ENCODE measurements around the gene ADAM22.

Gene ADAM22

DNA sequence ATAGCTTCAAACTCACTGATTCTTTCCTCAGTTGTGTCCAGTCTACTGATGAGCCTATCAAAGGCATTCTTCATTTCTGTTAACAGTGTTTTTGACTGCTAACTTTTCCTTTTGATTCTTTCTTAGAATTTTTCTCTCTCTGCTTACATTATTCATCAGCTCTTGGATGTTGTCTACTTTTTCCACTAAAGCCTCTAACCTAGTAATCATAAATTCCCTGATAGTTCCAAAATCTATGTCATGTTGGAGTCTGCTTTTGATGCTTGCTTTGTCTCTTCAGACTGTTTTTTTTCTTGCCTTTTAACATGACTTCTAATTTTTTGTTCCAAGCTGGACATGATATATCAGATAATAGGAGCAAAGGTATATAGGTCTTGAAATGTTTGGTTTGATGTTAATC, 78.0 kb downstream of the ADAM22 start:
- H3K9ac ChIP-seq (ENCODE audit: low read depth, low read length) = no peak overlapping the region
- no peaks in the 10 kb centered on the region for H3K36me3 ChIP-seq (ENCODE audit: insufficient read depth, low read length)
- H3K4me3 ChIP-seq (ENCODE audit: low read length) = no peak overlapping the region
- H3K27ac ChIP-seq (ENCODE audit: low read depth, low read length) = no peak overlapping the region
- H3K4me1 ChIP-seq (ENCODE audit: insufficient read depth, low read length) = no peaks in the 10 kb centered on the region
- H3K27me3 ChIP-seq (ENCODE audit: insufficient read depth, low read length) = no peaks in the 10 kb centered on the region
- no peaks in the 10 kb centered on the region for H3K9me3 ChIP-seq (ENCODE audit: insufficient read depth, low read depth, low read length)

DNA sequence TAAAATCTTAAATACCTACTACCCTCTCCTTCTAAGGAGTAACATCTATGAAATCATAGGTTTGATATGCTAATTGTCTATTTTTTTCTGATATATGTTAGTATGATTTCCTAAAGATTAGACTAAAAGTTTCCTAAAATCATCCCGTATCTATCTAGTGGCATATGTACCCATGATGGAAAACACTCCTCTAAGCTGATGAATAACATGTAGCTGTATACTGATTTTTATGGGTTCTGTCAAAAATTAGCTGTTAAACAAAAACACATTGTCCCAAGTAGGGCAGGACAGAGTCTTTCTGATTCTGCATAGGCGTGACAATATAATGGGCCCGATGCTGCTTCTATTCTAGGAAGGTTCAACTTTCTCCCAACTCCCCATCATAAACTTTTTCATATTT, 79.9 kb downstream of the ADAM22 start:
- Histone ChIP-seq H3K36me3 (ENCODE audit: insufficient read depth, low read length) (no peaks in the 10 kb centered on the region), H3K4me1 (ENCODE audit: insufficient read depth, low read length) (no peaks in the 10 kb centered on the region), H3K9ac (ENCODE audit: low read depth, low read length) (no peak overlapping the region), H3K4me3 (ENCODE audit: low read length) (no peak overlapping the region), H3K27ac (ENCODE audit: low read depth, low read length) (no peak overlapping the region), H3K27me3 (ENCODE audit: insufficient read depth, low read length) (no peaks in the 10 kb centered on the region), H3K9me3 (ENCODE audit: insufficient read depth, low read depth, low read length) (no peaks in the 10 kb centered on the region)
- 95% methylated on average over 2 of the region's 3 CpGs for WGBS

DNA sequence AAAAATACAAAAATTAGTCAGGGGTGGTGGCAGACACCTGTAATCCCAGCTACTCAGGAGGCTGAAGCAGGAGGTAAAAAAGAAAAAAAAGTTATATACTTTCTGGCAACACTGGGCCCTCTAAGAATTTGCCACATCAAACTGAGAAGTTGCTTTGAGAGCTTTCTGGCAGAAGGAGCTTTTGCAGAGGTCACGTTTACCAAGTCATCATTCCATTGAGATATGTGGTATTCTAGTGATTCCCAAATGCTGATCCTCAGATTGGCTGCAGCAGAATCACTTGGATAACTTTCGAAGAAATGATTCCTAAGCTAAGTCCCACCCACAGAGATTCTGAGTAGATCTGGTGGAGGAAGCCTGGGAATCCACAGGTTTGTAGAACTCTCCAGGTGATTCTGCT, 80.5 kb downstream of the ADAM22 start:
- Histone ChIP-seq H3K4me1 (ENCODE audit: insufficient read depth, low read length) (no peaks in the 10 kb centered on the region), H3K9ac (ENCODE audit: low read depth, low read length) (no peak overlapping the region), H3K36me3 (ENCODE audit: insufficient read depth, low read length) (no peaks in the 10 kb centered on the region), H3K9me3 (ENCODE audit: insufficient read depth, low read depth, low read length) (no peaks in the 10 kb centered on the region), H3K27ac (ENCODE audit: low read depth, low read length) (no peak overlapping the region), H3K4me3 (ENCODE audit: low read length) (no peak overlapping the region), H3K27me3 (ENCODE audit: insufficient read depth, low read length) (no peaks in the 10 kb centered on the region)
- WGBS = 95% methylated on average over 2 of the region's 2 CpGs

DNA sequence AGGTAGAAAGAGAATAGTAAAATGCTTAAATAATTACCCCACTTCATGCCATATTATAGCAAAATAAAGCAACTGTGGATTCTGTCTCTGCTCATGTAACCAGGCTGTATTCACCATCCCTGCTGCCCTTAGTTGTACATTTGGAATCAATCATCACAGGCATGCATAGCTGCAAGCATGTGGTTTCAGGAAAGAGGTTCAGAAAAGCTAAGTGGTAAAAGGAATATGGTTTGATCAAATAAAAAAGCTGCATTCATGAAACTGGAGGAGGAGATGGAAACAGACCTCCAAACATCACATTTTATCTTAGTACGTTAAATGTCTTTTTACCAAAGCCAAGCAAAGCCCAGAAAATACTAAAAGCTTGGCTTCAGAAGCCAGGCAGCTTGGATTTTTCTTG, 81.3 kb downstream of the ADAM22 start:
- no peaks in the 10 kb centered on the region for H3K27me3 ChIP-seq (ENCODE audit: insufficient read depth, low read length)
- no peak overlapping the region for H3K4me3 ChIP-seq (ENCODE audit: low read length)
- no peaks in the 10 kb centered on the region for H3K9me3 ChIP-seq (ENCODE audit: insufficient read depth, low read depth, low read length)
- no peak overlapping the region for H3K27ac ChIP-seq (ENCODE audit: low read depth, low read length)
- H3K36me3 ChIP-seq (ENCODE audit: insufficient read depth, low read length) = no peaks in the 10 kb centered on the region
- H3K9ac ChIP-seq (ENCODE audit: low read depth, low read length) = no peak overlapping the region
- H3K4me1 ChIP-seq (ENCODE audit: insufficient read depth, low read length) = peaks cover 4% of the 10 kb centered on the region; the same call in 1 of the 2 replicates
- 100% methylated on average over 1 of the region's 1 CpG for WGBS

DNA sequence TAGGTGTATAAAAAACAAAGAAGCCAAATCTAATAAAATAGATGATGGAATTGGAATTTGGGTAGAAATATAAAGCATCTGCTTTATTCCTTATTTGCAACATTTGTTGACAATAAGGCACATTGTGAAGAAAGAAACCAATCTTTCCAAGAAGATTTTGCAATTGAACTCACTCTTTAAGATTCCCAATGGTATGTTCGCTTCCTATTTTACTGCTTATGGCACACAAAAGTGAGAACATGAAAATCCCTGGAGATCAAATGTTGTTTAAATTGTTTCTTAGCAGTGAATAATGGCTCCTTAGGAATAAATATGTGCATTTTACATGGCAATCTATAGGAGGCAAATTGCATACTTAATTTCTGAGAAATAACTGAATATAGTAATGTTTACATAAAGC, 84.5 kb downstream of the ADAM22 start:
- no peak overlapping the region for H3K4me3 ChIP-seq (ENCODE audit: low read length)
- H3K9ac ChIP-seq (ENCODE audit: low read depth, low read length) = no peak overlapping the region
- no peak overlapping the region for H3K27ac ChIP-seq (ENCODE audit: low read depth, low read length)
- no peaks in the 10 kb centered on the region for H3K27me3 ChIP-seq (ENCODE audit: insufficient read depth, low read length)
- 89% methylated on average over 1 of the region's 1 CpG for WGBS
- H3K9me3 ChIP-seq (ENCODE audit: insufficient read depth, low read depth, low read length) = no peaks in the 10 kb centered on the region
- H3K4me1 ChIP-seq (ENCODE audit: insufficient read depth, low read length) = peaks cover 7% of the 10 kb centered on the region; the same call in 1 of the 2 replicates
- H3K36me3 ChIP-seq (ENCODE audit: insufficient read depth, low read length) = no peaks in the 10 kb centered on the region

DNA sequence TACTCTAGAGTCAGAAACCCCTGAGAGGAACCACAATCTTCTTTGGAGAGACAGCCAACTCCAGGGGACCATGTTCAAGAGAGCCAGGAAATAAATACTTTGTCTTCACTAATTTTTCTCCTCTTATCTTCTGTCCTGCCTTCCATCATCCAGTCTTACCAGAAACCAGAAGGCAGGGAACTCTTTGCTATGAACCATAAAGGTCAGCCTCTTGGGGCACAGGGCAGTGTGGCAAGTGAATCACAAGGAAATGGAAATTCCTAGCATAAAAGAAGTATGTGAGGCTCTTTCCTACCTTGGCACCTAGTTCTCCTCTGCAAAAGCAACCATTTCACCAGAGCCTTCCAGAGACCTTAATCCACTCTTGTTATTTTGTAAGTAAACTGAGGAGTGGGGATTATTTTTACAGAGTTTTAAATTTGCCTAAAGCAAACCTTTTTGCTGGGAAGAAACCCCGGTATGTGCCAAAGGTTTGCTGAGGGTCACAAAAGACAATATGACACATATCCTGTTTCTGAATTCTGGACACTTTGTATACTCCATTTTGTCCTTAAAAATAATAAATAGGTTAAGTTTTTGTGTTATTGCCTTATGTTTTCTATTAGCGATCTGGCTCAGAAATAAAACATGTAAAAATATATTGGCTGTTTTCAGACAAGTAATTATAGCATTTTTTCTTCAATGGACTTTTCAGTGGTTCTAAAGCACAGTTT, 87.1 kb downstream of the ADAM22 start:
- H3K4me1 ChIP-seq (ENCODE audit: insufficient read depth, low read length) = peaks cover 7% of the 10 kb centered on the region; the same call in 1 of the 2 replicates
- H3K9me3 ChIP-seq (ENCODE audit: insufficient read depth, low read depth, low read length) = no peaks in the 10 kb centered on the region
- H3K27me3 ChIP-seq (ENCODE audit: insufficient read depth, low read length) = no peaks in the 10 kb centered on the region
- H3K9ac ChIP-seq (ENCODE audit: low read depth, low read length) = no peak overlapping the region
- WGBS = 97% methylated on average over 2 of the region's 2 CpGs
- no peak overlapping the region for H3K4me3 ChIP-seq (ENCODE audit: low read length)
- H3K36me3 ChIP-seq (ENCODE audit: insufficient read depth, low read length) = no peaks in the 10 kb centered on the region
- H3K27ac ChIP-seq (ENCODE audit: low read depth, low read length) = no peak overlapping the region

DNA sequence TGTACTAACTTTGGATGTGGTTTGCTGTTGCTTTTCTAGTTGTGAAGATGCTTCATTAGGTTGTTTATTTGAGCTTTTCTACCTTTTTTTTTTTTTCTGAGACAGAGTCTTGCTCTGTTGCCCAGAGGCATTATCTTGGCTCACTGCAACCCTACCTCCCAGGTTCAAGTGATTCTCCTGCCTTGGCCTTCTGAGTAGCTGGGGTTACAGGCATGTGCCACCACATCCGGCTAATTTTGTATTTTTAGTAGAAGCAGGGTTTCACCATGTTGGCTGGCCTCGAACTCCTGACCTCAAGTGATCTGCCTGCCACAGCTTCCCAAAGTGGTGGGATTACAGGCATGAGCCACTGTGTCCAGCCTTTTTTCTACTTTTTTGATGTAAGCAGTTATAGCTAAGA, 93.7 kb downstream of the ADAM22 start:
- H3K9ac ChIP-seq (ENCODE audit: low read depth, low read length) = no peak overlapping the region
- 89% methylated on average over 2 of the region's 2 CpGs for WGBS
- no peaks in the 10 kb centered on the region for H3K36me3 ChIP-seq (ENCODE audit: insufficient read depth, low read length)
- no peaks in the 10 kb centered on the region for H3K4me1 ChIP-seq (ENCODE audit: insufficient read depth, low read length)
- no peak overlapping the region for H3K27ac ChIP-seq (ENCODE audit: low read depth, low read length)
- peaks cover 26% of the 10 kb centered on the region for H3K9me3 ChIP-seq (ENCODE audit: insufficient read depth, low read depth, low read length)
- no peak overlapping the region for H3K4me3 ChIP-seq (ENCODE audit: low read length)
- H3K27me3 ChIP-seq (ENCODE audit: insufficient read depth, low read length) = no peaks in the 10 kb centered on the region

DNA sequence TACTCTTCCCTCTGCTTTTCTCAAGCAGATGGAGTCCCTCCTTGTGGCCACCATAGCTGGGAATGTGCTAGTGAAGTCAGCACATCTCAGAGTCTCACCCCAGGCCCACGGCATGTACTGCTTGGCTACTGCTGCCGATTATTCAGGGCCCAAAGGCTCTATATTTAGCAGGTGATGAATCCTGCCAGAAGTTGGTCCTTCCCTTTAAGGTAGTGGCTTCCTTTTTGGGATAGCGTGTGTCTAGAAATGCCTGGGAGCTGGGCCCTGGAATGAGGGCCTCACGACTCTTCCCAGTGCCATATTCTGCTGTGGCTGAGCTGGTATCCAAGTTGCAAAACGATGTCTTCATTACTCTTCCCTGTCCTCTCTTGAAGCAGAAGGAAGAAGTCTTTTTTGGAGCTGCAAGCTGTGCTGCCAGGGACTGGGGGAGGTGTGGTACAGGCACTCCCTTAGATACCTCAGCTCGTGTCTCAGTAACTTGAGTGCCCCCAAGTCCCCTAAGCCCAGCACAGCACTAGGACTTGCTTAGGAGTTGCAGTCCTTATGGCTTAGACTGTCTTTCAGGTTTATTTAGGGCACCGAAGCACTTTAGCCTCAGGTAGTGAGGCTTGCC, 100.1 kb downstream of the ADAM22 start:
- 94% methylated on average over 7 of the region's 7 CpGs for WGBS

DNA sequence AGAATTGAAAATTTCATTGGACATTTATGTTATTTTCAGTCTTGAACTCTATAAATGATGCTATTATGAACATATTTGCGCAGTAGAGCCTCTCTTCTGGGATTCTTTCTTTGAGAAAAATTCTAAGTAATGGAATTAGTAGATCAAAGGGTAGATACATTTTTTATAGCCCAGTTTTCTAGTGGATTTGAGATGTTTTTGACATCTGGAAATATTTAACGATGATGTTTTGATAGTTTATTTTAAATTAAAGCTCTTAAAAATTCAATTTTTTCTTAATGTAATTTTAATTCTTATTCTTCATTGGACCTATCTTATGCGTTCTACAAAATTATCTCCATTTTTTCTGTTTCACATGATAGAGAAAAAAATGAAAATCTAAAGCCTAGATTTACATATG, 103.0 kb downstream of the ADAM22 start:
- Histone ChIP-seq H3K4me1 (ENCODE audit: insufficient read depth, low read length) (no peaks in the 10 kb centered on the region), H3K36me3 (ENCODE audit: insufficient read depth, low read length) (no peaks in the 10 kb centered on the region), H3K9me3 (ENCODE audit: insufficient read depth, low read depth, low read length) (peaks cover 11% of the 10 kb centered on the region), H3K27ac (ENCODE audit: low read depth, low read length) (no peak overlapping the region), H3K9ac (ENCODE audit: low read depth, low read length) (no peak overlapping the region), H3K27me3 (ENCODE audit: insufficient read depth, low read length) (no peaks in the 10 kb centered on the region), H3K4me3 (ENCODE audit: low read length) (no peak overlapping the region)
- 90% methylated on average over 2 of the region's 3 CpGs for WGBS

More for the DNA sequence above, 100.1 kb downstream of the ADAM22 start:
- Histone ChIP-seq H3K4me1 (ENCODE audit: insufficient read depth, low read length) (no peaks in the 10 kb centered on the region), H3K4me3 (ENCODE audit: low read length) (no peak overlapping the region), H3K27ac (ENCODE audit: low read depth, low read length) (no peak overlapping the region), H3K27me3 (ENCODE audit: insufficient read depth, low read length) (no peaks in the 10 kb centered on the region), H3K9me3 (ENCODE audit: insufficient read depth, low read depth, low read length) (peaks cover 30% of the 10 kb centered on the region), H3K36me3 (ENCODE audit: insufficient read depth, low read length) (no peaks in the 10 kb centered on the region), H3K9ac (ENCODE audit: low read depth, low read length) (no peak overlapping the region)

DNA sequence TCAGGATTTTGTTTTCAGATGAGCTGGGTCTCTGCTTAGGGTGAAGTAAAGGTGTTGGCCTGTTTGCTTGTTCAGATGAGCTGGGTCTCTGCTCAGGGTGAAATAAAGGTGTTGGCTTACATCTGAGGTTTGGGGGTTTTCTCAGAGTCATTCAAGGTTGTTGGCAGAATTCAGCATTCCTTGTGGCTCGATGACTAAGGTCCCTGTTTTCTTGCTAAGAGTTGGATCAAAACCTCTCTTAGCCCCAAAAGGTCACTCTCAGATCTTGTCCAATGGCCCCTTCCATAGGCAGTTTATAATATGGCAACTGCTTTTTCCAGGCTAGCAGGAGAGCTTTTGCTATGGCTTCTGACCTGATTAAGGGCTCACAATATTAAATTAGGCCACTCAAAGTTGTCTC, 106.6 kb downstream of the ADAM22 start:
- Histone ChIP-seq H3K4me3 (ENCODE audit: low read length) (no peak overlapping the region), H3K9ac (ENCODE audit: low read depth, low read length) (no peak overlapping the region), H3K9me3 (ENCODE audit: insufficient read depth, low read depth, low read length) (no peaks in the 10 kb centered on the region), H3K27me3 (ENCODE audit: insufficient read depth, low read length) (no peaks in the 10 kb centered on the region), H3K4me1 (ENCODE audit: insufficient read depth, low read length) (no peaks in the 10 kb centered on the region), H3K27ac (ENCODE audit: low read depth, low read length) (no peak overlapping the region), H3K36me3 (ENCODE audit: insufficient read depth, low read length) (no peaks in the 10 kb centered on the region)
- WGBS = 87% methylated on average over 1 of the region's 1 CpG

DNA sequence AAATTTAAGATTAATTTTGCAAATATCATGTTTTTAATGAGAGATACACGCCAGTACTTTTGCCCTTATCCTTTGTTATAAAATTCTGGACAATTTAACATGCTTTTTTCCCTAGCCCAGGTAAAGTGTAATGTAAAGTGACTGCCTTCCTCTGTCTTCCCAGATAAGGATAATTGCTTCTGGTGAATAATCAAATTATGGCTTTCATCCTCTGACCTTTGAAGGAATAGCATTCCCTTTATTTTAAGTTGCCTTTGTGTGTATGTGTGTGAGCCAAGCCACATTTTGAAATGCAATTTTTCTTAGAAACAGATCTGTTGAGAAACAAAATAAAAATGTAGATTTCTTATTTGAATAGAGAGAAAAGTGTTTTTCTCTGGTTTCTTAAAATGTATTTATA, 107.5 kb downstream of the ADAM22 start:
- WGBS = no CpG with 5 or more reads among the region's 1 CpG
- Histone ChIP-seq H3K36me3 (ENCODE audit: insufficient read depth, low read length) (no peaks in the 10 kb centered on the region), H3K4me3 (ENCODE audit: low read length) (no peak overlapping the region), H3K9ac (ENCODE audit: low read depth, low read length) (no peak overlapping the region), H3K9me3 (ENCODE audit: insufficient read depth, low read depth, low read length) (no peaks in the 10 kb centered on the region), H3K4me1 (ENCODE audit: insufficient read depth, low read length) (no peaks in the 10 kb centered on the region), H3K27me3 (ENCODE audit: insufficient read depth, low read length) (no peaks in the 10 kb centered on the region), H3K27ac (ENCODE audit: low read depth, low read length) (no peak overlapping the region)

DNA sequence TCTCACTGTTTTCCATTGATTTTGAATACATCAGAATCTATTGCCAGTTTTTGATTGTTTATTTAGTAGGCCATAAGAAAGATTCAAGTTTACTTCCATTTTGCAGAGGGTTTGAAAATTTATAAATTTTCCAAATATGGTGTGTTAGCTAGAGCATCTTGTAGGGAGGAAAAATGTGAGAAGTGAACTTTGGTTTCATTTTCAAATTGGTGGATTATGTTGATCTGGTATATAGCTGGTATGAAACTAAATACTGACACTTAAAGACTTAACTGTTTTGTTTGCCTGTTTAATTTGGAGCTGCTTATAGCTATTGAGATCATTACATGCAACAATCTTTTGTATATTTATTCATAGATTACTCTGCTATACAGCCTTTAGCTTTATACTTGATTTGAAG, 108.1 kb downstream of the ADAM22 start:
- Histone ChIP-seq H3K4me3 (ENCODE audit: low read length) (no peak overlapping the region), H3K4me1 (ENCODE audit: insufficient read depth, low read length) (no peaks in the 10 kb centered on the region), H3K9ac (ENCODE audit: low read depth, low read length) (no peak overlapping the region), H3K27ac (ENCODE audit: low read depth, low read length) (no peak overlapping the region), H3K9me3 (ENCODE audit: insufficient read depth, low read depth, low read length) (no peaks in the 10 kb centered on the region), H3K36me3 (ENCODE audit: insufficient read depth, low read length) (no peaks in the 10 kb centered on the region), H3K27me3 (ENCODE audit: insufficient read depth, low read length) (no peaks in the 10 kb centered on the region)

Measured in HUES64 (cell line).